ENCODE measurements around the gene VWCE. TPM values are rescaled to one million over a fixed set of nuclear protein-coding genes. Genes with fewer than 3 reads are reported as not detected.
A peak's percentile ranks its signal among the peaks of the same experiment; 100 is the strongest.

VWCE gene
- total RNA-seq, 1 experiment from 2014 or later: 20.6 TPM

- Histone ChIP-seq H3K14ac (ENCODE audit: insufficient read depth, low read length) (no peak overlapping the region), H3K27me3 (ENCODE audit: insufficient read depth, low read length) (no peaks in the 10 kb centered on the region), H4K5ac (ENCODE audit: insufficient read length, low read depth, low read length) (no peak overlapping the region), H2BK20ac (ENCODE audit: low read depth, low read length, poor library complexity, severe bottlenecking) (no peak overlapping the region), H2BK15ac (ENCODE audit: low read depth, low read length) (no peak overlapping the region), H3K4me2 (ENCODE audit: insufficient read depth, insufficient read length, low read length) (no peak overlapping the region), H3K23me2 (ENCODE audit: insufficient read length, low read depth, low read length, poor library complexity, severe bottlenecking) (no peaks in the 10 kb centered on the region), H3K9ac (ENCODE audit: extremely low read depth, insufficient read length, low read length) (no peak overlapping the region), H4K8ac (replicated peaks; ENCODE audit: insufficient read length, low read depth, low read length) (no peak overlapping the region), H3K56ac (ENCODE audit: insufficient read length, low read depth, low read length) (no peak overlapping the region), H3K4me1 (ENCODE audit: insufficient read depth, low read length) (no peaks in the 10 kb centered on the region), H2AFZ (ENCODE audit: low read length) (no peak overlapping the region), H4K91ac (ENCODE audit: insufficient read length, low read depth, low read length) (no peak overlapping the region), H2BK12ac (ENCODE audit: insufficient read length, low read depth, low read length) (no peak overlapping the region), H3K9me3 (ENCODE audit: control insufficient read depth, low read depth, low read length) (no peaks in the 10 kb centered on the region), H3K4ac (ENCODE audit: low read depth, low read length) (no peak overlapping the region), H2BK120ac (ENCODE audit: low read depth, low read length, poor library complexity, severe bottlenecking) (no peak overlapping the region), H3T11ph (ENCODE audit: low read length) (no peak overlapping the region), H3K27ac (ENCODE audit: insufficient read length, low read depth, low read length) (no peak overlapping the region), H4K20me1 (ENCODE audit: control insufficient read depth, insufficient read depth, insufficient read length) (no peaks in the 10 kb centered on the region), H3K79me1 (ENCODE audit: insufficient read depth, low read depth, low read length, poor library complexity, severe bottlenecking) (no peaks in the 10 kb centered on the region), H3K18ac (ENCODE audit: insufficient read length, low read depth, low read length) (no peak overlapping the region), H2BK5ac (ENCODE audit: insufficient read length, low read length) (no peak overlapping the region), H3K23ac (ENCODE audit: insufficient read length, low read depth, low read length) (no peak overlapping the region), H2AK5ac (ENCODE audit: insufficient read length, low read length) (no peak overlapping the region), H3K79me2 (ENCODE audit: insufficient read depth, low read length) (no peaks in the 10 kb centered on the region)
- DNase-seq: no peak
- Mint-ChIP-seq H3K9me3 (no peaks in the 10 kb centered on the region), H3K27me3 (ENCODE audit: low read depth) (peaks cover 3% of the 10 kb centered on the region), H3K27ac (peak overlapping the region in 1 of 3 experiments; percentile 56; a peak in 1 of 7 replicates), H3K36me3 (ENCODE audit: insufficient read depth in 1 of 3, low read depth in 3 of 3) (peaks cover 0 to 51% (median 0%) of the 10 kb centered on the region in 3 experiments; a peak in 3 of 7 replicates), H3K4me1 (peaks cover 5 to 14% of the 10 kb centered on the region in 2 experiments; a peak in 3 of 4 replicates), H3K4me3 (no peak overlapping the region)
- no peak for TF ChIP-seq CTCF (conservative IDR thresholded peaks at IDR 0.05)
- no CpG with 5 or more reads among the region's 4 CpGs for whole genome bisulfite sequencing (ENCODE audit: extremely low coverage, insufficient read length, low lambda C conversion rate)
Observed at GRCh38 chr11:61274084-61274483, 21.0 kb downstream of the VWCE start.

All from H9 (cell line).